ENCODE data around the gene LRRC8B. TPM values are rescaled to one million over a fixed set of nuclear protein-coding genes. Genes with fewer than 3 reads are reported as not detected.
"Not testable (repeated sequence)": the region's sequence is repeated elsewhere in the genome, so short reads cannot be mapped to it uniquely, and the experiment has no call there.

The LRRC8B gene
- polyA plus RNA-seq, 1 of the 3 experiments (the other 2 are of a cell fraction): 3.7 TPM

- Histone ChIP-seq H3F3A (replicated peaks; ENCODE audit: insufficient read depth) (no peaks in the 10 kb centered on the region), H3K79me2 (ENCODE audit: insufficient read depth) (no peaks in the 10 kb centered on the region), H2AFZ (ENCODE audit: low read depth) (no peak overlapping the region), H3K4me2 (no peak overlapping the region), H3K4me1 (ENCODE audit: control insufficient read depth in 1 of 2, insufficient read depth in 2 of 2, low read depth in 1 of 2, low read length in 1 of 2) (peaks cover 0 to 5% of the 10 kb centered on the region in 2 experiments; a peak in 2 of 4 replicates), H3K27me3 (ENCODE audit: insufficient read depth) (no peaks in the 10 kb centered on the region), H4K20me1 (ENCODE audit: insufficient read depth) (no peaks in the 10 kb centered on the region), H3K9me3 (no peaks in the 10 kb centered on the region), H3K4me3 (ENCODE audit: low read depth in 2 of 2, low read length in 1 of 2) (no peak overlapping the region), H3K27ac (ENCODE audit: low read depth in 2 of 2, low read length in 1 of 2) (no peak overlapping the region), H3K9ac (no peak overlapping the region), H3K9me2 (no peaks in the 10 kb centered on the region), H3K36me3 (replicated peaks in 1 of 2; ENCODE audit: control insufficient read depth in 1 of 2, insufficient read depth in 2 of 2, low read length in 1 of 2) (no peaks in the 10 kb centered on the region)
- no peak for TF ChIP-seq POLR2AphosphoS5 (IDR thresholded peaks at IDR 0.05; ENCODE audit: low read depth, low read length)
- no peak for TF ChIP-seq MEF2A (IDR thresholded peaks at IDR 0.05; ENCODE audit: borderline replicate concordance, low read depth)
- TF ChIP-seq ELF1 (IDR thresholded peaks at IDR 0.05): no peak
- TF ChIP-seq MXI1 (IDR thresholded peaks at IDR 0.05; ENCODE audit: low read depth, low read length): no peak
- no peak for TF ChIP-seq TAF1 (IDR thresholded peaks at IDR 0.05; ENCODE audit: borderline replicate concordance, low read depth, low read length)
- no peak for TF ChIP-seq RFX5 (IDR thresholded peaks at IDR 0.05; ENCODE audit: low read length)
- no peak for TF ChIP-seq FOXM1 (IDR thresholded peaks at IDR 0.05; ENCODE audit: low read depth)
- TF ChIP-seq GATA2 (CRISPR knock-in tag; IDR thresholded peaks at IDR 0.05): no peak
- no peak for TF ChIP-seq RAD21 (IDR thresholded peaks at IDR 0.05; ENCODE audit: low read length)
- ChIA-PET CTCF (interaction anchor here (0.8 to 1.1 kb wide), 4 partner anchors 10 to 57 kb away, joined by 3 to 4 read pairs (median 3); no protein-coding TSS in a partner anchor), POLR2A (no interaction called here)
- no peak for DNase-seq
- 97% methylated on average over 4 of the region's 4 CpGs for WGBS (ENCODE audit: low lambda C conversion rate)
Measured at GRCh38 chr1:89540406-89540970, 15.9 kb downstream of the LRRC8B start.

- no peak overlapping the region for H2AFZ ChIP-seq (ENCODE audit: low read depth)
- peaks cover 10% of the 10 kb centered on the region for H3F3A ChIP-seq (replicated peaks; ENCODE audit: insufficient read depth)
- H3K4me2 ChIP-seq: no peak overlapping the region
- no peak for DNase-seq
- no peak overlapping the region for H3K4me3 ChIP-seq (ENCODE audit: low read depth in 2 of 2, low read length in 1 of 2)
- CTCF ChIA-PET: no interaction called here
- no peaks in the 10 kb centered on the region for H3K27me3 ChIP-seq (ENCODE audit: insufficient read depth)
- POLR2A ChIA-PET: no interaction called here
- H3K36me3 ChIP-seq (replicated peaks in 1 of 2; ENCODE audit: control insufficient read depth in 1 of 2, insufficient read depth in 2 of 2, low read length in 1 of 2): no peaks in the 10 kb centered on the region
- no peak overlapping the region for H3K9ac ChIP-seq
- no peaks in the 10 kb centered on the region for H3K9me3 ChIP-seq
- no peaks in the 10 kb centered on the region for H3K9me2 ChIP-seq
- TF ChIP-seq MXI1 (IDR thresholded peaks at IDR 0.05; ENCODE audit: low read depth, low read length): no peak
- no peak for TF ChIP-seq EZH2phosphoT487 (IDR thresholded peaks at IDR 0.05; ENCODE audit: borderline replicate concordance, low read depth)
- TF ChIP-seq, protein P1, sequence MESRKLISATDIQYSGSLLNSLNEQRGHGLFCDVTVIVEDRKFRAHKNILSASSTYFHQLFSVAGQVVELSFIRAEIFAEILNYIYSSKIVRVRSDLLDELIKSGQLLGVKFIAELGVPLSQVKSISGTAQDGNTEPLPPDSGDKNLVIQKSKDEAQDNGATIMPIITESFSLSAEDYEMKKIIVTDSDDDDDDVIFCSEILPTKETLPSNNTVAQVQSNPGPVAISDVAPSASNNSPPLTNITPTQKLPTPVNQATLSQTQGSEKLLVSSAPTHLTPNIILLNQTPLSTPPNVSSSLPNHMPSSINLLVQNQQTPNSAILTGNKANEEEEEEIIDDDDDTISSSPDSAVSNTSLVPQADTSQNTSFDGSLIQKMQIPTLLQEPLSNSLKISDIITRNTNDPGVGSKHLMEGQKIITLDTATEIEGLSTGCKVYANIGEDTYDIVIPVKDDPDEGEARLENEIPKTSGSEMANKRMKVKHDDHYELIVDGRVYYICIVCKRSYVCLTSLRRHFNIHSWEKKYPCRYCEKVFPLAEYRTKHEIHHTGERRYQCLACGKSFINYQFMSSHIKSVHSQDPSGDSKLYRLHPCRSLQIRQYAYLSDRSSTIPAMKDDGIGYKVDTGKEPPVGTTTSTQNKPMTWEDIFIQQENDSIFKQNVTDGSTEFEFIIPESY (IDR thresholded peaks at IDR 0.05; ENCODE audit: borderline replicate concordance, low read depth): no peak
- no peak for TF ChIP-seq RFX5 (IDR thresholded peaks at IDR 0.05; ENCODE audit: low read length)
- TF ChIP-seq YY1 (IDR thresholded peaks at IDR 0.05; ENCODE audit: low read depth): no peak
- no peak for TF ChIP-seq FOXJ3 (CRISPR knock-in tag; IDR thresholded peaks at IDR 0.05)
- TF ChIP-seq ELF1 (IDR thresholded peaks at IDR 0.05): no peak
- no peak for TF ChIP-seq NFIC (IDR thresholded peaks at IDR 0.05; ENCODE audit: borderline replicate concordance)
- TF ChIP-seq GATA2 (CRISPR knock-in tag; IDR thresholded peaks at IDR 0.05): no peak
- TF ChIP-seq GABPA (IDR thresholded peaks at IDR 0.05; ENCODE audit: low read depth): no peak
- TF ChIP-seq TEAD4 (IDR thresholded peaks at IDR 0.05; ENCODE audit: borderline replicate concordance, insufficient read depth): no peak
- TF ChIP-seq JUND (IDR thresholded peaks at IDR 0.05): no peak
- H3K4me1 ChIP-seq (ENCODE audit: control insufficient read depth in 1 of 2, insufficient read depth in 2 of 2, low read depth in 1 of 2, low read length in 1 of 2): peaks cover 6 to 18% of the 10 kb centered on the region in 2 experiments
- H3K79me2 ChIP-seq (ENCODE audit: insufficient read depth): no peaks in the 10 kb centered on the region
- 87% methylated on average over 1 of the region's 1 CpG for WGBS (ENCODE audit: low lambda C conversion rate)
- no peak overlapping the region for H3K27ac ChIP-seq (ENCODE audit: low read depth in 2 of 2, low read length in 1 of 2)
- H4K20me1 ChIP-seq (ENCODE audit: insufficient read depth): no peaks in the 10 kb centered on the region; the same call in 1 of the 2 replicates
Measured at GRCh38 chr1:89542345-89542744, 17.7 kb downstream of the LRRC8B start.

GRCh38 chr1:89543632-89544031 lies 19.0 kb downstream of the LRRC8B start:
- H3K4me3 ChIP-seq (ENCODE audit: low read depth in 2 of 2, low read length in 1 of 2); H3K9ac ChIP-seq; DNase-seq; POLR2A ChIA-PET; H3K27me3 ChIP-seq (ENCODE audit: insufficient read depth); H3K79me2 ChIP-seq (ENCODE audit: insufficient read depth); H2AFZ ChIP-seq (ENCODE audit: low read depth); H3K4me2 ChIP-seq; H3K36me3 ChIP-seq (replicated peaks in 1 of 2; ENCODE audit: control insufficient read depth in 1 of 2, insufficient read depth in 2 of 2, low read length in 1 of 2); H3K9me3 ChIP-seq; H4K20me1 ChIP-seq (ENCODE audit: insufficient read depth); H3K27ac ChIP-seq (ENCODE audit: low read depth in 2 of 2, low read length in 1 of 2); H3K9me2 ChIP-seq; CTCF ChIA-PET: not testable (repeated sequence)
- Histone ChIP-seq H3K4me1 (ENCODE audit: control insufficient read depth in 1 of 2, insufficient read depth in 2 of 2, low read depth in 1 of 2, low read length in 1 of 2) (peaks cover 17 to 28% of the 10 kb centered on the region in 2 experiments), H3F3A (replicated peaks; ENCODE audit: insufficient read depth) (peaks cover 20% of the 10 kb centered on the region)
- 95% methylated on average over 1 of the region's 1 CpG for WGBS (ENCODE audit: low lambda C conversion rate)
